Activated CD4-positive, alpha-beta T cell treated with anti-CD3 and anti-CD28 coated beads, Interleukin-2, amount 10 ng/mL, durations not matched to agents 24 days and 14 days (primary cell): ENCODE data around the gene MEF2A. TPM values are rescaled to one million over a fixed set of nuclear protein-coding genes. Genes with fewer than 3 reads are reported as not detected.
"Not testable (repeated sequence)": the region's sequence is repeated elsewhere in the genome, so short reads cannot be mapped to it uniquely, and the experiment has no call there.

ENCODE experiments used
- DNase-seq: peaks from one replicate; pipeline ENCODE4 v3.0.0; 2022
- H3K27ac Mint-ChIP-seq: one replicate; pipeline ENCODE4 v1.8.0; 2022; ENCODE audit warnings: mild to moderate bottlenecking, mixed read lengths
- H3K27me3 Mint-ChIP-seq: one replicate; pipeline ENCODE4 v1.8.0; 2022; ENCODE audit warnings: mixed read lengths
- H3K36me3 Mint-ChIP-seq: one replicate; pipeline ENCODE4 v1.8.0; 2022; ENCODE audit warnings: low read depth, mild to moderate bottlenecking, mixed read lengths
- H3K4me1 Mint-ChIP-seq: one replicate; pipeline ENCODE4 v1.8.0; 2021; ENCODE audit warnings: mixed read lengths
- H3K4me3 Mint-ChIP-seq: one replicate; pipeline ENCODE4 v1.8.0; 2022; ENCODE audit warnings: mild to moderate bottlenecking, moderate library complexity, mixed read lengths
- H3K9me3 Mint-ChIP-seq: one replicate; pipeline ENCODE4 v1.8.0; 2021; ENCODE audit warnings: mixed read lengths
- intact Hi-C: fragments of 100-400 bp; cut with micrococcal nuclease; formaldehyde crosslinking; loops from one replicate; pipeline ENCODE4 v1.15.1; 2023
- total RNA-seq: library from RNA; stranded (reverse); gene quantifications from 2 replicates; pipeline ENCODE4 v1.2.3, GENCODE V29; 2022

MEF2A gene
- total RNA-seq, 1 donor from 2014 or later: 25.3 TPM

GRCh38 chr15:99749386-99749785, 183.6 kb downstream of the MEF2A start:
- no peaks in the 10 kb centered on the region for H3K36me3 Mint-ChIP-seq

GRCh38 chr15:99750326-99750725, 184.5 kb downstream of the MEF2A start:
- H3K9me3 Mint-ChIP-seq, intact Hi-C loops, H3K4me1 Mint-ChIP-seq, H3K36me3 Mint-ChIP-seq, H3K4me3 Mint-ChIP-seq, H3K27ac Mint-ChIP-seq, H3K27me3 Mint-ChIP-seq: not testable (repeated sequence)
- DNase-seq: peak; percentile 38

More at GRCh38 chr15:99749386-99749785, 183.6 kb downstream of the MEF2A start:
- Mint-ChIP-seq H3K27ac (no peak overlapping the region), H3K4me3 (no peak overlapping the region), H3K4me1 (peaks cover 3% of the 10 kb centered on the region), H3K9me3 (no peaks in the 10 kb centered on the region), H3K27me3 (peaks cover 4% of the 10 kb centered on the region)
- intact Hi-C loops: no loop called here
- DNase-seq: peak; percentile 48

- Mint-ChIP-seq H3K9me3 (no peaks in the 10 kb centered on the region), H3K4me1 (peaks cover 8% of the 10 kb centered on the region), H3K36me3 (no peaks in the 10 kb centered on the region), H3K27me3 (peaks cover 2% of the 10 kb centered on the region), H3K4me3 (no peak overlapping the region), H3K27ac (no peak overlapping the region)
- DNase-seq: peak; percentile 54
- intact Hi-C loops: no loop called here
Measured at GRCh38 chr15:99752556-99752955, 186.8 kb downstream of the MEF2A start.

GRCh38 chr15:99753066-99753465, 187.3 kb downstream of the MEF2A start:
- H3K4me3 Mint-ChIP-seq: no peak overlapping the region
- intact Hi-C loops: no loop called here

GRCh38 chr15:99755692-99756409, 190.1 kb downstream of the MEF2A start:
- H3K4me1 Mint-ChIP-seq: peaks cover 5% of the 10 kb centered on the region
- no peaks in the 10 kb centered on the region for H3K36me3 Mint-ChIP-seq
- H3K4me3 Mint-ChIP-seq: no peak overlapping the region
- intact Hi-C loops: loop anchor here (1.0 kb wide), 3 partner anchors 37 to 483 kb away; no protein-coding TSS in a partner anchor
- DNase-seq: peak; percentile 83
- no peak overlapping the region for H3K27ac Mint-ChIP-seq
- no peaks in the 10 kb centered on the region for H3K9me3 Mint-ChIP-seq
- peaks cover 4% of the 10 kb centered on the region for H3K27me3 Mint-ChIP-seq

More at GRCh38 chr15:99753066-99753465, 187.3 kb downstream of the MEF2A start:
- Mint-ChIP-seq H3K27ac (no peak overlapping the region), H3K36me3 (no peaks in the 10 kb centered on the region), H3K27me3 (peaks cover 2% of the 10 kb centered on the region), H3K4me1 (peaks cover 8% of the 10 kb centered on the region), H3K9me3 (no peaks in the 10 kb centered on the region)
- no peak for DNase-seq

- Mint-ChIP-seq H3K9me3 (no peaks in the 10 kb centered on the region), H3K4me3 (no peak overlapping the region), H3K36me3 (no peaks in the 10 kb centered on the region), H3K27ac (no peak overlapping the region), H3K4me1 (no peaks in the 10 kb centered on the region), H3K27me3 (peaks cover 8% of the 10 kb centered on the region)
- DNase-seq: no peak
- intact Hi-C loops: no loop called here
Measured at GRCh38 chr15:99762288-99762687, 196.5 kb downstream of the MEF2A start.

GRCh38 chr15:99763827-99764226, 198.0 kb downstream of the MEF2A start:
- Mint-ChIP-seq H3K4me1 (no peaks in the 10 kb centered on the region), H3K36me3 (no peaks in the 10 kb centered on the region), H3K4me3 (no peak overlapping the region), H3K9me3 (no peaks in the 10 kb centered on the region), H3K27me3 (peaks cover 6% of the 10 kb centered on the region), H3K27ac (no peak overlapping the region)
- no peak for DNase-seq
- intact Hi-C loops: no loop called here

- H3K27ac Mint-ChIP-seq: no peak overlapping the region
- intact Hi-C loops: no loop called here
- no peaks in the 10 kb centered on the region for H3K9me3 Mint-ChIP-seq
- H3K36me3 Mint-ChIP-seq: no peaks in the 10 kb centered on the region
- DNase-seq: no peak
- H3K27me3 Mint-ChIP-seq: peaks cover 6% of the 10 kb centered on the region
- no peaks in the 10 kb centered on the region for H3K4me1 Mint-ChIP-seq
- H3K4me3 Mint-ChIP-seq: no peak overlapping the region
Measured at GRCh38 chr15:99764522-99764921, 198.7 kb downstream of the MEF2A start.

Other genes with a start within 250 kb of the MEF2A start
- gene LYSMD4, start 167.5 kb downstream of the MEF2A start, total RNA-seq: 6.4 and 6.6 TPM in 2 replicates